WTC11 (cell line): ENCODE data around the gene POU2F1. TPM values are rescaled to one million over a fixed set of nuclear protein-coding genes. Genes with fewer than 3 reads are reported as not detected.

Source experiments
- ATAC-seq: fragments of 200-7000 bp; cut with Tn5 transposase; 2 replicates; pipeline ENCODE4 v1.10.0; 2021; ENCODE audit warnings: mild to moderate bottlenecking, moderate library complexity
- CTCF ChIA-PET: fragments of 300-600 bp; sonication (Branson Sonifier 250); formaldehyde crosslinking; loops from one replicate; lab custom pipeline; 2021; ENCODE audit warnings: antibody characterized with exemption; lab: Charles Lee
- POLR2A ChIA-PET: fragments of 350-600 bp; sonication (Branson Sonifier 250); formaldehyde crosslinking; loops from one replicate; lab custom pipeline; 2021; ENCODE audit warnings: antibody characterized with exemption; lab: Charles Lee
- DNase-seq: peaks from one replicate; pipeline ENCODE4 v3.0.0; 2021; ENCODE audit warnings: low spot score
- H3K27ac Mint-ChIP-seq: 2 replicates; pipeline ENCODE4 v1.8.0; 2021; ENCODE audit warnings: mixed read lengths
- H3K27me3 Mint-ChIP-seq: 2 replicates; pipeline ENCODE4 v1.8.0; 2021; ENCODE audit warnings: low read depth, mild to moderate bottlenecking, moderate library complexity, mixed read lengths
- H3K36me3 Mint-ChIP-seq: 2 replicates; pipeline ENCODE4 v1.8.0; 2021; ENCODE audit warnings: mixed read lengths
- H3K4me1 Mint-ChIP-seq: 2 replicates; pipeline ENCODE4 v1.8.0; 2022; ENCODE audit warnings: mixed read lengths
- H3K4me3 Mint-ChIP-seq: 2 replicates; pipeline ENCODE4 v1.8.0; 2021; ENCODE audit warnings: mild to moderate bottlenecking, moderate library complexity, mixed read lengths
- H3K9me3 Mint-ChIP-seq: 2 replicates; pipeline ENCODE4 v1.8.0; 2021; ENCODE audit warnings: mixed read lengths
- CTCF ChIP-seq: fragments of 200-600 bp; IDR thresholded peaks from 2 replicates; pipeline ENCODE4 v1.8.0; 2022; ENCODE audit warnings: antibody characterized with exemption
- EMX1 ChIP-seq: fragments of 250-450 bp; sonication (Bioruptor Pico); IDR thresholded peaks from 2 replicates; pipeline ENCODE4 v1.8.0; 2021; ENCODE audit warnings: mild to moderate bottlenecking
- ETV6 ChIP-seq: sonication (generic); formaldehyde crosslinking; IDR thresholded peaks from 2 replicates; pipeline ENCODE4 v1.8.1; 2022; ENCODE audit warnings: mild to moderate bottlenecking, missing genetic modification reagents
- GTF2I ChIP-seq: fragments of 250-450 bp; sonication (Bioruptor Pico); conservative IDR thresholded peaks from 2 replicates; pipeline ENCODE4 v1.4.0; 2021; ENCODE audit warnings: mild to moderate bottlenecking
- IRF1 ChIP-seq: sonication (generic); formaldehyde crosslinking; IDR thresholded peaks from 2 replicates; pipeline ENCODE4 v1.8.0; 2023; ENCODE audit warnings: missing genetic modification reagents
- KAT7 ChIP-seq: sonication (generic); formaldehyde crosslinking; IDR thresholded peaks from 2 replicates; pipeline ENCODE4 v1.8.1; 2023; ENCODE audit warnings: missing genetic modification reagents, mild to moderate bottlenecking, borderline replicate concordance
- NFE2L1 ChIP-seq: sonication (generic); formaldehyde crosslinking; IDR thresholded peaks from 2 replicates; pipeline ENCODE4 v1.8.1; 2023; ENCODE audit warnings: missing genetic modification reagents
- PREB ChIP-seq: sonication (generic); formaldehyde crosslinking; IDR thresholded peaks from 2 replicates; pipeline ENCODE4 v1.8.1; 2022; ENCODE audit warnings: mild to moderate bottlenecking, missing genetic modification reagents, moderate library complexity, borderline replicate concordance
- SMAD3 ChIP-seq: sonication (generic); formaldehyde crosslinking; IDR thresholded peaks from 2 replicates; pipeline ENCODE4 v1.8.0; 2022; ENCODE audit warnings: missing genetic modification reagents, mild to moderate bottlenecking, borderline replicate concordance
- SMAD4 ChIP-seq: sonication (generic); formaldehyde crosslinking; IDR thresholded peaks from 2 replicates; pipeline ENCODE4 v1.8.0; 2022; ENCODE audit warnings: mild to moderate bottlenecking, missing genetic modification reagents
- SOX15 ChIP-seq: fragments of 250-450 bp; sonication (Bioruptor Pico); IDR thresholded peaks from 2 replicates; pipeline ENCODE4 v1.9.0; 2021; ENCODE audit warnings: mild to moderate bottlenecking
- ZNF121 ChIP-seq: sonication (generic); formaldehyde crosslinking; IDR thresholded peaks from 2 replicates; pipeline ENCODE4 v1.8.0; 2023; ENCODE audit warnings: missing genetic modification reagents
- ZNF317 ChIP-seq: sonication (generic); formaldehyde crosslinking; IDR thresholded peaks from 2 replicates; pipeline ENCODE4 v1.8.1; 2023; ENCODE audit warnings: low read depth, mild to moderate bottlenecking, moderate library complexity, missing genetic modification reagents, borderline replicate concordance
- ZNF425 ChIP-seq: fragments of 250-450 bp; sonication (Bioruptor Pico); conservative IDR thresholded peaks from 2 replicates; pipeline ENCODE4 v1.9.0; 2021; ENCODE audit warnings: mild to moderate bottlenecking
- ZNF532 ChIP-seq: fragments of 250-450 bp; sonication (Bioruptor Pico); IDR thresholded peaks from 2 replicates; pipeline ENCODE4 v1.9.0; 2021; ENCODE audit warnings: mild to moderate bottlenecking, borderline replicate concordance
- ZSCAN18 ChIP-seq: fragments of 250-450 bp; sonication (Bioruptor Pico); IDR thresholded peaks from 2 replicates; pipeline ENCODE4 v2.1.2; 2022; ENCODE audit warnings: mild to moderate bottlenecking, moderate library complexity
- total RNA-seq: library from RNA; stranded (reverse); gene quantifications from 3 replicates; pipeline ENCODE4 v1.2.3, GENCODE V29; 2021

The POU2F1 gene
- total RNA-seq, 1 experiment from 2014 or later: 51.3 TPM

- ChIA-PET CTCF (interaction anchor here (1.1 kb wide), 1 partner anchor 13 kb away, joined by 3 read pairs; no protein-coding TSS in a partner anchor), POLR2A (no interaction called here)
- no peak for TF ChIP-seq ZNF317 (CRISPR knock-in tag)
- TF ChIP-seq NFE2L1: no peak
- TF ChIP-seq SMAD4 (CRISPR knock-in tag): no peak
- TF ChIP-seq CTCF: no peak
- TF ChIP-seq SOX15 (CRISPR knock-in tag): no peak
- TF ChIP-seq ZSCAN18 (CRISPR knock-in tag): no peak
- no peak for TF ChIP-seq IRF1 (CRISPR knock-in tag)
- TF ChIP-seq GTF2I (CRISPR knock-in tag): no peak
- H3K4me1 Mint-ChIP-seq: peaks cover 33% of the 10 kb centered on the region
- DNase-seq (no peak), ATAC-seq (no peak)
- no peak overlapping the region for H3K4me3 Mint-ChIP-seq
- no peak overlapping the region for H3K27ac Mint-ChIP-seq
- H3K9me3 Mint-ChIP-seq: no peaks in the 10 kb centered on the region
- no peaks in the 10 kb centered on the region for H3K36me3 Mint-ChIP-seq
- peaks cover 28% of the 10 kb centered on the region for H3K27me3 Mint-ChIP-seq
These were observed 240.2 kb downstream of the POU2F1 start for GRCh38 chr1:167460836-167461235.

- Mint-ChIP-seq H3K27ac (no peak overlapping the region), H3K4me3 (no peak overlapping the region)
- no peak for TF ChIP-seq PREB (CRISPR knock-in tag)
- TF ChIP-seq ZNF121 (CRISPR knock-in tag): no peak
- no peak for TF ChIP-seq ZNF532
- TF ChIP-seq SMAD3 (CRISPR knock-in tag): no peak
- TF ChIP-seq EMX1 (CRISPR knock-in tag): no peak
- no peak for TF ChIP-seq ETV6 (CRISPR knock-in tag)
- no peak for TF ChIP-seq ZNF425 (CRISPR knock-in tag)
- no peak for TF ChIP-seq KAT7
- TF ChIP-seq, all 79 proteins: peak for 0
- ATAC-seq (no peak), DNase-seq (no peak)
- Mint-ChIP-seq H3K36me3 (no peaks in the 10 kb centered on the region), H3K4me1 (peaks cover 26% of the 10 kb centered on the region), H3K27me3 (peaks cover 13% of the 10 kb centered on the region), H3K9me3 (no peaks in the 10 kb centered on the region)
- CTCF ChIA-PET: no interaction called here
- POLR2A ChIA-PET: no interaction called here
These were observed 241.7 kb downstream of the POU2F1 start for GRCh38 chr1:167462341-167462740.
